Natural killer cell (primary cell): ENCODE measurements around the gene PCED1A. TPM values are rescaled to one million over a fixed set of nuclear protein-coding genes. Genes with fewer than 3 reads are reported as not detected.
A peak's percentile ranks its signal among the peaks of the same experiment; 100 is the strongest.

Source experiments
- ATAC-seq, 3 donors: fragments of 150-1000 bp in 2 of 3; fragments of 200-7000 bp in 1 of 3; cut with Tn5 transposase; 1 replicate in 1 of 3; 2 replicates in 2 of 3; pipeline ENCODE4 v1.10.0; 2021; ENCODE audit warnings: mild to moderate bottlenecking in 2 of 3, moderate library complexity in 2 of 3
- DNase-seq, 2 donors: peaks; one replicate each; pipeline versions ENCODE4 v3.0.0 to v3.0.0-alpha.2; 2013 to 2021; ENCODE audit warnings: mixed read lengths in 1 of 2
- H3K27ac ChIP-seq: one replicate; pipeline ENCODE4 v1.5.1; 2013; ENCODE audit warnings: mild to moderate bottlenecking, low read length
- H3K27me3 ChIP-seq: one replicate; pipeline ENCODE4 v1.6.1; 2013; ENCODE audit warnings: low read length; ENCODE audit not compliant: control insufficient read depth, insufficient read depth
- H3K36me3 ChIP-seq: one replicate; pipeline ENCODE4 v1.6.1; 2013; ENCODE audit warnings: low read length; ENCODE audit not compliant: control insufficient read depth, insufficient read depth
- H3K4me1 ChIP-seq: one replicate; pipeline ENCODE4 v1.6.1; 2013; ENCODE audit warnings: low read length; ENCODE audit not compliant: control insufficient read depth, insufficient read depth
- H3K4me3 ChIP-seq: one replicate; pipeline ENCODE4 v1.5.1; 2013; ENCODE audit warnings: low read length
- H3K9me3 ChIP-seq: one replicate; pipeline ENCODE4 v1.6.1; 2013; ENCODE audit warnings: low read length; ENCODE audit not compliant: control insufficient read depth, insufficient read depth
- H3K27ac Mint-ChIP-seq, 2 donors: one replicate each; pipeline ENCODE4 v1.8.0; 2022; ENCODE audit warnings: mild to moderate bottlenecking in 2 of 2, mixed read lengths in 2 of 2, moderate library complexity in 1 of 2
- H3K27me3 Mint-ChIP-seq, 2 donors: one replicate each; pipeline ENCODE4 v1.8.0; 2022; ENCODE audit warnings: low read depth in 2 of 2, mixed read lengths in 2 of 2
- H3K36me3 Mint-ChIP-seq: one replicate; pipeline ENCODE4 v1.8.0; 2022; ENCODE audit warnings: mixed read lengths
- H3K4me1 Mint-ChIP-seq, 2 donors: one replicate each; pipeline ENCODE4 v1.8.0; 2022; ENCODE audit warnings: mixed read lengths in 2 of 2
- H3K4me3 Mint-ChIP-seq: one replicate; pipeline ENCODE4 v1.8.0; 2022; ENCODE audit warnings: mild to moderate bottlenecking, moderate library complexity, mixed read lengths
- H3K9me3 Mint-ChIP-seq, 2 donors: one replicate each; pipeline ENCODE4 v1.8.0; 2022; ENCODE audit warnings: mixed read lengths in 2 of 2
- CTCF ChIP-seq: fragments of 200-600 bp; IDR thresholded peaks from one replicate; pipeline ENCODE4 v1.8.0; 2022; ENCODE audit warnings: antibody characterized with exemption
- WGBS: methylation state at CpG from one replicate; pipeline ENCODE4 v1.1.7; 2013; ENCODE audit warnings: missing lambda C conversion rate; ENCODE audit not compliant: insufficient coverage; 5-methylcytosine and 5-hydroxymethylcytosine counted together
- intact Hi-C: fragments of 100-400 bp; cut with micrococcal nuclease; formaldehyde crosslinking; loops from one replicate; pipeline ENCODE4 v1.14.2; 2022
- total RNA-seq, 4 donors: library from RNA; stranded (reverse); fragments of 120-200 nt in 1 of 4; gene quantifications; one replicate each; pipeline versions ENCODE4 v1.2.3 to v1.2.4, GENCODE V29; 2013 to 2022

PCED1A gene
- total RNA-seq, 3 donors from 2014 or later (not counting 1 experiment from before 2014, with no cell fraction given), result 70.3 to 76.5 (median 71.1) TPM

- ATAC-seq (no peak), DNase-seq (no peak)
- Mint-ChIP-seq H3K27me3 (peaks cover 60 to 65% of the 10 kb centered on the region in 2 donors), H3K36me3 (peaks cover 6% of the 10 kb centered on the region), H3K4me1 (peaks cover 21 to 26% of the 10 kb centered on the region in 2 donors), H3K9me3 (no peaks in the 10 kb centered on the region), H3K27ac (no peak overlapping the region), H3K4me3 (no peak overlapping the region)
- Histone ChIP-seq H3K4me3 (no peak overlapping the region), H3K27me3 (peaks cover 32% of the 10 kb centered on the region), H3K9me3 (no peaks in the 10 kb centered on the region), H3K4me1 (peaks cover 20% of the 10 kb centered on the region), H3K27ac (no peak overlapping the region), H3K36me3 (no peaks in the 10 kb centered on the region)
- WGBS, result 75% methylated on average over 16 of the region's 16 CpGs
- intact Hi-C loops, result no loop called here
- TF ChIP-seq CTCF, result no peak
Measured at GRCh38 chr20:2804041-2804828, 36.2 kb downstream of the PCED1A start.

GRCh38 chr20:2801286-2801728, 39.1 kb downstream of the PCED1A start:
- Mint-ChIP-seq H3K36me3 (peaks cover 4% of the 10 kb centered on the region), H3K4me3 (peak overlapping the region; percentile 86), H3K9me3 (no peaks in the 10 kb centered on the region), H3K27me3 (peaks cover 50 to 69% of the 10 kb centered on the region in 2 donors), H3K27ac (peak overlapping the region in 1 of 2 donors; percentile 23), H3K4me1 (peaks cover 25 to 26% of the 10 kb centered on the region in 2 donors)
- H3K27me3 ChIP-seq, result peaks cover 28% of the 10 kb centered on the region
- no peak overlapping the region for H3K27ac ChIP-seq
- WGBS, result 5% methylated on average over 13 of the region's 13 CpGs
- DNase-seq, result no peak
- no peak for TF ChIP-seq CTCF
- intact Hi-C loops, result no loop called here
- H3K4me3 ChIP-seq, result no peak overlapping the region
- no peaks in the 10 kb centered on the region for H3K9me3 ChIP-seq
- peaks cover 20% of the 10 kb centered on the region for H3K4me1 ChIP-seq
- ATAC-seq, result peak in 1 of 3 donors; percentile 8
- no peaks in the 10 kb centered on the region for H3K36me3 ChIP-seq

GRCh38 chr20:2800521-2801285, 39.8 kb downstream of the PCED1A start, which contains the start of gene CPXM1:
Gene CPXM1 (minus strand): TSS chr20:2800627. CDS start chr20:2800572, 55 bp downstream.
- Histone ChIP-seq H3K4me3 (no peak within 1 kb of the TSS), H3K9me3 (no peaks in the 10 kb centered on the region), H3K27ac (no peak within 1 kb of the TSS), H3K27me3 (peaks cover 28% of the 10 kb centered on the region), H3K36me3 (no peaks in the 10 kb centered on the region), H3K4me1 (peaks cover 20% of the 10 kb centered on the region)
- intact Hi-C loops, result no loop called here
- H3K36me3 Mint-ChIP-seq, result no peaks in the 10 kb centered on the region
- peak within 1 kb of the TSS; percentile 94 for H3K4me3 Mint-ChIP-seq
- peaks cover 46 to 62% of the 10 kb centered on the region in 2 donors for H3K27me3 Mint-ChIP-seq
- H3K9me3 Mint-ChIP-seq, result no peaks in the 10 kb centered on the region
- H3K27ac Mint-ChIP-seq, result peak within 1 kb of the TSS; percentile 23 to 44
- TF ChIP-seq CTCF, result no peak
- under 1% methylated on average over 49 of the region's 52 CpGs for WGBS
- DNase-seq (peak in 1 of 2 donors; percentile 25), ATAC-seq (peak; percentile 67 to 73 (median 71))
- H3K4me1 Mint-ChIP-seq, result peaks cover 25 to 26% of the 10 kb centered on the region in 2 donors
